Measurements from ENCODE around the gene SUCLA2.

The SUCLA2 gene

GRCh38 chr13:47957073-47957472, 44.0 kb downstream of the SUCLA2 start:
- TF ChIP-seq POLR2AphosphoS5 (IDR thresholded peaks at IDR 0.05; ENCODE audit: low read depth, low read length) (no peak), FOXP2 (optimal IDR thresholded peaks at IDR 0.05; ENCODE audit: borderline replicate concordance, extremely low read depth, extremely low read length, insufficient read depth) (no peak), REST (IDR thresholded peaks at IDR 0.05; ENCODE audit: insufficient read depth in 1 of 2, low read depth in 2 of 2, low read length in 2 of 2) (no peak), TAF1 (IDR thresholded peaks at IDR 0.05; ENCODE audit: borderline replicate concordance, insufficient read depth, low read length) (no peak), SIN3A (IDR thresholded peaks at IDR 0.05; ENCODE audit: borderline replicate concordance, insufficient read depth, low read length) (no peak)

- TF ChIP-seq TAF1 (IDR thresholded peaks at IDR 0.05; ENCODE audit: borderline replicate concordance, insufficient read depth, low read length) (no peak), FOXP2 (optimal IDR thresholded peaks at IDR 0.05; ENCODE audit: borderline replicate concordance, extremely low read depth, extremely low read length, insufficient read depth) (no peak), REST (IDR thresholded peaks at IDR 0.05; ENCODE audit: insufficient read depth in 1 of 2, low read depth in 2 of 2, low read length in 2 of 2) (no peak), SIN3A (IDR thresholded peaks at IDR 0.05; ENCODE audit: borderline replicate concordance, insufficient read depth, low read length) (no peak), POLR2AphosphoS5 (IDR thresholded peaks at IDR 0.05; ENCODE audit: low read depth, low read length) (no peak)
Observed at GRCh38 chr13:47955836-47956235, 45.2 kb downstream of the SUCLA2 start.

GRCh38 chr13:47949799-47950198, 51.3 kb downstream of the SUCLA2 start:
- no peak for TF ChIP-seq FOXP2 (optimal IDR thresholded peaks at IDR 0.05; ENCODE audit: borderline replicate concordance, extremely low read depth, extremely low read length, insufficient read depth)
- no peak for TF ChIP-seq POLR2AphosphoS5 (IDR thresholded peaks at IDR 0.05; ENCODE audit: low read depth, low read length)
- TF ChIP-seq TAF1 (IDR thresholded peaks at IDR 0.05; ENCODE audit: borderline replicate concordance, insufficient read depth, low read length), result no peak
- TF ChIP-seq REST (IDR thresholded peaks at IDR 0.05; ENCODE audit: insufficient read depth in 1 of 2, low read depth in 2 of 2, low read length in 2 of 2), result no peak
- no peak for TF ChIP-seq SIN3A (IDR thresholded peaks at IDR 0.05; ENCODE audit: borderline replicate concordance, insufficient read depth, low read length)

- no peak for TF ChIP-seq FOXP2 (optimal IDR thresholded peaks at IDR 0.05; ENCODE audit: borderline replicate concordance, extremely low read depth, extremely low read length, insufficient read depth)
- no peak for TF ChIP-seq POLR2AphosphoS5 (IDR thresholded peaks at IDR 0.05; ENCODE audit: low read depth, low read length)
- no peak for TF ChIP-seq REST (IDR thresholded peaks at IDR 0.05; ENCODE audit: insufficient read depth in 1 of 2, low read depth in 2 of 2, low read length in 2 of 2)
- no peak for TF ChIP-seq SIN3A (IDR thresholded peaks at IDR 0.05; ENCODE audit: borderline replicate concordance, insufficient read depth, low read length)
Observed at GRCh38 chr13:47945738-47946137, 55.3 kb downstream of the SUCLA2 start.

GRCh38 chr13:47934371-47934770, 66.7 kb downstream of the SUCLA2 start:
- no peak for TF ChIP-seq SIN3A (IDR thresholded peaks at IDR 0.05; ENCODE audit: borderline replicate concordance, insufficient read depth, low read length)
- TF ChIP-seq FOXP2 (optimal IDR thresholded peaks at IDR 0.05; ENCODE audit: borderline replicate concordance, extremely low read depth, extremely low read length, insufficient read depth), result no peak
- no peak for TF ChIP-seq POLR2AphosphoS5 (IDR thresholded peaks at IDR 0.05; ENCODE audit: low read depth, low read length)
